ENCODE results near the gene CNTN5.
A peak's percentile ranks its signal among the peaks of the same experiment; 100 is the strongest.
"Not testable (repeated sequence)": the region's sequence is repeated elsewhere in the genome, so short reads cannot be mapped to it uniquely, and the experiment has no call there.

The CNTN5 gene

DNA sequence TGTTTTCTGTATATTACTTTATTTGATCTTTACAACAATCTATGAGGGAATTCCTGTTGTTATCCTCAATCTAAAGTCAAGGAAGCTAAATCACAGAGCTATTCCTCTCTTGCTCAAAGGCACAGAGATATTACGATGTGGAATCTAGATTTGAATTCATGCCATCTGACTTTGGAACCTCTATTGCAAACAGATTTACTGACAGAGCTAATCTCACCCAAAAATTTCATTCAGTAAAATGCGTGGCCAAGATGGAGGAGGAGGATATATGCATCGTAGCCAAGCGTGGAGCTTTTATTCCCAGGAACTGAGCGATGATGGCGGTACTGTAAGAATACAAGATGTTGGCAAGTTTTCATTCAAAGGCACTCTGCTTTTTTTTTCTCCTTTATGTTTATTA, 791.8 kb downstream of the CNTN5 start:
- DNase-seq = no peak

DNA sequence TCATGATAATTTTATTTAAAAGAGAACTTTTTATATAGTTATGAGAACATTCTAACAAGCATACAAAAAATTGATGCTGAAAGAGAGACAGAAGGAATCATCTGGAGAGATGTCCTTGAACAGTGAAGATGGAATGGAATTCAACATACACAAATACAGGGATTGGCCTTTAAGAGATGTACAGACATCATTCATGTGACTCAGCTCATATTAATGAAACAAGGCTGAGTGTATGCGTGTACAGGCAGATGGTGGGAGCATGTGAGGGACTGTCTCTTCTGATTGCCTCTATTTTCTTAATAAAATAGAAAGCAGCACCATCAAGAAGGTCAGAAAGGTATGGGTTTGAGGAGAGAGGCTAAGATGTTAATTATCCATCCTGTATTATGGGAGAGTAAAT, 793.3 kb downstream of the CNTN5 start:
- no peak for DNase-seq

DNA sequence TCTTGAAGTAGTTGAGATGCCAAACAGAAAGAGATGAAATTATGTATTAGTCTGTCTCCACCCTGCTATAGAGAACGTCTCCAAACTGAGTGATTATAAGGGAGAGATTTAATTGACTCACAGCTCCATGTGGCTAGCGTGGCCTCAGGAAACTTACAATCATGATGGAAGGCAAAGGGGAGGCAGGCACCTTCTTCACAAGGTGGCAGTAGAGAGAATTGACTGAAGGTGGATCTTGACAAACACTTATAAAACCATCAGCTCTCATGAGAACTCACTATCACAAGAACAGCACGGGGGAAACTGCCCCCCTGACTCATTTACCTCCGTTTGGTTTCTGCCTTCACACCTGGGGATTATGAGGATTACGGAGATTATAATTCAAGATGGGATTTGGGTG, 794.0 kb downstream of the CNTN5 start:
- no peak for DNase-seq

GRCh38 chr11:99818991-99819390, 798.2 kb downstream of the CNTN5 start:
- no peak for DNase-seq

GRCh38 chr11:99822846-99823565, 802.3 kb downstream of the CNTN5 start:
- DNase-seq = no peak

DNA sequence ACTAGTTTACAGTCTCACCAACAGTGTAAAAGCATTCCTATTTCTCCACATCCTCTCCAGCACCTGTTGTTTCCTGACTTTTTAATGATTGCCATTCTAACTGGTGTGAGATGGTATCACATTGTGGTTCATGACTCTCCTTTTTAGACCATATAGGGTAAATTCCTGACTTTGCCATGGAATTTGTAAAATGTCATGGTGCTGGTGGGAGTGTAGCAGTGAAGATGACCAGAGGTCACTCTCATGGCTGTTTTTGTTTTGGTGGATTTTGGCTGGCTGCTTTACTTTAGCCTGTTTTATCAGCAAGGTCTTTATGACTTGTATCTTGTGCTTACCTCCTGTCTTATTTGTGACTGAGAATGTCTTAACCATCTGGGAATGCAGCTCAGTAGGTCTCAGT, 816.0 kb downstream of the CNTN5 start:
- DNase-seq = not testable (repeated sequence)

DNA sequence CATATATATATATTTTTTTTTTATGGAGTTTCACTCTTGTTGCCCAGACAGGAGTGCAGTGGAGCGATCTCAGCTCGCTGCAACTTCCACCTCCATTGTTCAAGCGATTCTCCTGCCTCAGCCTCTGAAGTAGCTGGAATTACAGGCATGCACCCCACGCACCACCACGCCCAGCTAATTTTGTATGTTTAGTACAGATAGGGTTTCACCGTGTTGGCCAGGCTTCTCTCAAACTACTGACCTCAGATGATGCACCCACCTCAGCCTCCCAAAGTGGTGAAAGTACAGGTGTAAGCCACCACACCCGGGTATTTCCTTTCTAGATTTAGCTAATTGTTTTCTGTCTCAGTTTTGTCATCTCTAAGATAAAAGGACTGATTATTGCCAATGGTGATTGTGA, 821.1 kb downstream of the CNTN5 start:
- DNase-seq = no peak

- DNase-seq = peak; percentile 0 to 35 (median 1)
Observed at GRCh38 chr11:99865951-99866350, 845.2 kb downstream of the CNTN5 start.

- no peak for DNase-seq
Observed at GRCh38 chr11:99881610-99882009, 860.9 kb downstream of the CNTN5 start.

DNA sequence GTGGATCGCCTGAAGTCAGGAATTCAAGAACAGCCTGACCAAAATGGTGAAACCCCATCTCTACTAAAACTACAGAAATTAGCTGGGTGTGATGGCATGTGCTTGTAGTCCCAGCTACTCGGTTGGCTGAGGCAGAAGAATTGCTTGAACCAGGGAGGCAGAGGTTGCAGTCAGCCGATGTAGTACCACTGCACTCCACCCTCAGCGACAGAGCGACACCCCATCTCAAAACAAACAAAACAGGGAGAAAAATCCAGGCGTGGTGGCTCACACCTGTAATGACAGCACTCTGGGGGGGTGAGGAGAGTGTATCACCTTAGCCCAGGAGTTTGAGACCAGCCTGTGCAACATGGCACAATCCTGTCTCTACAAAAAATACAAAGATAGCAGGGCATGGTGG, 864.0 kb downstream of the CNTN5 start:
- no peak for DNase-seq

GRCh38 chr11:99887481-99887880, 866.7 kb downstream of the CNTN5 start:
- no peak for DNase-seq

DNA sequence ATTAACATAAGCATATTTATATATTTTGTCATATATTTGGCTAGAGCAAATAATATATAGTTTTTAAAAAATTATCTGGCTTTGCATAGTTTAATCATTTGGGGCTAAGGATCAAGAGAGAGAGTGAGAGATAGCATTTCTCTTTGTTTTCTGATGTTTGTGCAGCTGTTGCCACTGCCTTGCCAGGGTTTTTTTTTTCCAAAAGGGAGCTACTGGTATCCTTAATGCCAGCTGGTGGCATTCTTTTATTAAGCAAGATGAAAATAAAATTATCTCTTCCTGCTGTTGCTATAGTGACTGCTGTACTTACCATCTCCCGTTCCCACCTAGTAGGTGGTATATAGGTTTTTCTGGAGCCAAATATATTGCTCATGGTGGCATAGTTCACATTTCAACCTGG, 873.1 kb downstream of the CNTN5 start:
- no peak for DNase-seq

- no peak for DNase-seq
Observed at GRCh38 chr11:99901175-99901574, 880.4 kb downstream of the CNTN5 start.

DNA sequence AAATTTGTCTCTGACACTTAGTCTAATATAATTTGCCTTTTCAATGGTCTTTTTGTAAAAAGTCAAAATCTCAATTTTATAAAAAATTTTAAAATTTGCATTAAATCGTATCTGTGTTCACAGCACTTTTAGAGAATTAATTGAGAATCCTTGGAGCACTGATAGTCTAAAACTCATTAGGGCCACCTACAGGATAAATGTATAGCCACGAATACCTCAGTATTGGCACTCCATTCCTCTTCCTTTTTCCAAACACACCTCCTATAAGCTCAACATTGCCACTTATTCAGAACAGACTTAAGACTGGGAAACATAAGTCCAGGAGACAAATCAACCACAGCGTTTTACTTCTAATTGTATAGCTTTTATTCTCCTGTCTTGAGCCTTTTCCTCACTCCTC, 890.4 kb downstream of the CNTN5 start:
- DNase-seq = no peak

- no peak for DNase-seq
Observed at GRCh38 chr11:99916078-99916477, 895.3 kb downstream of the CNTN5 start.

DNA sequence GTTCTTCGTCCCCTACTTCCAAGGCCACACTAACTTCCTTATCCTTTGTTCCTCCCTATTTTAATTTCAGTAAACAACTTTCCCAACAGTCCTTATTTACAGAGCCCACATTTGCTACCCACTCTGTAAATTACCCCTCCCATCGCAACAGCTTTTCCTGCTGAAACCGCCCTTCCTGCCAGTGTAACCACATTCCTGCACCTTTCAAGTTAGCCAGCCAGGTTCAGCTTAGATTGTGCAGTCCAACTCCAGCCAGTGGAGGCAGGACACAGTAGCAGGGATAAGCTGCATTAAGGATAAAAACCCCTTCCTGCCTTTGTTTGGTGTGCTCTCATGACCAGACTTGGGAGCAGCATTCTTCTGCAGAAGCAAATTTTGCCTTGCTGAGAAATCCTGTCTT, 898.0 kb downstream of the CNTN5 start:
- DNase-seq = no peak

- no peak for DNase-seq
Observed at GRCh38 chr11:99920956-99921355, 900.2 kb downstream of the CNTN5 start.

GRCh38 chr11:99925968-99926367, 905.2 kb downstream of the CNTN5 start:
- no peak for DNase-seq

GRCh38 chr11:99932684-99933083, 911.9 kb downstream of the CNTN5 start:
- DNase-seq = no peak

GRCh38 chr11:99934008-99934407, 913.3 kb downstream of the CNTN5 start:
- no peak for DNase-seq

- no peak for DNase-seq
Observed at GRCh38 chr11:99937330-99937729, 916.6 kb downstream of the CNTN5 start.

GRCh38 chr11:99952816-99953215, 932.1 kb downstream of the CNTN5 start:
- DNase-seq = no peak

- DNase-seq = no peak
Observed at GRCh38 chr11:99960536-99960935, 939.8 kb downstream of the CNTN5 start.

DNA sequence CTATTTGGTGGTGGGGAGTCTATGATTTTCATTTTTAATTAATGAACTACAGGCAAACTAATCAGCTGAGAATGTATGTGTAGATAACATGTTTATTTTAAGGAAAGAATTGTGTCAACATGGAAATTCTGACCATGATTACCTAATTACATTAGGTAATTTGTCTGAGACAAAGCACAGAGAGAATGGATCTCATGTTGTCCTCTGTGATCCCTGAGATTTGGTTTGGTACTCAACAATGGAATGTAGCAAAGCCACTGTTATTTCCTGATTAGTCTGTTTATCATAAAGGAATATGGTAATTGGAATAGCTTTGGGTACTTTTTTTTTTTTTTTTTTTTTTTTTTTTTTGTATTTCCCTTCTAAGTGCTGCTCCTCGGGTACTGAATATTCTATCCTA, 947.6 kb downstream of the CNTN5 start:
- DNase-seq = no peak

GRCh38 chr11:99973993-99974392, 953.2 kb downstream of the CNTN5 start:
- DNase-seq = no peak
